GM04504 (cell line): ENCODE results near the gene TEX22.

Source experiments
- DNase-seq: peaks from one replicate; pipeline ENCODE4 v3.0.0-alpha.2; 2012; ENCODE audit warnings: low read depth

TEX22 gene

GRCh38 chr14:105456736-105457617 is 58.6 kb downstream of the TEX22 start:
- DNase-seq = no peak

- DNase-seq = no peak
These were observed 59.7 kb downstream of the TEX22 start for GRCh38 chr14:105458010-105458409.

- DNase-seq = no peak
These were observed 60.2 kb downstream of the TEX22 start for GRCh38 chr14:105458571-105458970.

- no peak for DNase-seq
These were observed 61.8 kb downstream of the TEX22 start for GRCh38 chr14:105460116-105460515.

DNA sequence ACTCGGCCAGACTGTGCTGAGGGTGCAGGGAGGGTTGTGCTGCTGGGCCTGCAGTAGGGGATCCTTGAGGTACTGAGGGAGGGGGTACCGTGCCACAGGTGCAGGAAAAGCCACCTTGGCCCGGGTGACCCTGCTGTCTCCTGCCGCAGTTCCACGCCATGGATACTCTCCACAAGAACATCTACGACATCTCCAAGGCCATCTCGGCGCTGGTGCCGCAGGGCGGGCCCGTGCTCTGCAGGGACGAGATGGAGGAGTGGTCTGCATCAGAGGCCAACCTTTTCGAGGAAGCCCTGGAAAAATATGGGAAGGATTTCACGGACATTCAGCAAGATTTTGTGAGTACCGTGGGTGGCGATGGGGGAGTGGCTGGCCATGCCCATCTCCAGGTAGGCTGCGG is 62.3 kb downstream of the TEX22 start:
- no peak for DNase-seq

DNA sequence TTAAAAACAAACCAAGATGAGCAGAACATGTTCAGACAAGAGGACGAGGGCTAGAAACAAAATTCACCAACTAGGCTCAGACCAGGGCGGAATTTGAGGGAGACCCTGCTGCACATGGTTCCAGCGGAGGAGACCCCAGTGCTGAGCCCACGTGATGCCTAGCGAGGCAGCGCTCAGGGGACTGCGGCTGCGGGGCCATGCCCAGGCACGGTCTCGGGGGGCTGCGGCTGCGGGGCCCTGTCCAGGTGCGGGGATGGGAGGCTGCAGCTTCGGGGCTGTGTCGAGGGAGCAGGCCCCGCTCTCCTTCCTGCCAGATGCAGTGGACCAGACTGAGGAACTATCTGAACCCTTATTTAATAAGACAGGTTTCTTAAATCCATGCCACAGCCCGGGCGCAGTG is 63.6 kb downstream of the TEX22 start:
- no peak for DNase-seq
